Smooth muscle cell (in vitro differentiated cells): ENCODE data around the gene SRPK2. TPM values are rescaled to one million over a fixed set of nuclear protein-coding genes. Genes with fewer than 3 reads are reported as not detected.

Experiments
- DNase-seq: peaks from one replicate; lab custom pipeline; 2025; ENCODE audit not compliant: unreplicated experiment; lab: John Stamatoyannopoulos, UW
- H2AFZ ChIP-seq: fragments of 200-600 bp; sonication (generic); 2 replicates; pipeline ENCODE4 v1.6.0; 2016; ENCODE audit warnings: antibody characterized with exemption, low read depth, mild to moderate bottlenecking
- H3F3A ChIP-seq: fragments of 200-600 bp; sonication (generic); 2 replicates; pipeline ENCODE4 v1.6.0; 2017; ENCODE audit warnings: antibody characterized with exemption, low read depth
- H3K27ac ChIP-seq: fragments of 200-600 bp; sonication (generic); 2 replicates; pipeline ENCODE4 v1.5.1; 2016; ENCODE audit warnings: low read depth, mild to moderate bottlenecking
- H3K27me3 ChIP-seq: fragments of 200-600 bp; sonication (generic); 2 replicates; pipeline ENCODE4 v1.6.1; 2016; ENCODE audit warnings: low read depth, mild to moderate bottlenecking
- H3K36me3 ChIP-seq: fragments of 200-600 bp; sonication (generic); 2 replicates; pipeline ENCODE4 v1.5.1; 2016; ENCODE audit warnings: low read depth
- H3K4me1 ChIP-seq: fragments of 200-600 bp; sonication (generic); 2 replicates; pipeline ENCODE4 v1.5.1; 2016; ENCODE audit warnings: low read depth
- H3K4me2 ChIP-seq: fragments of 200-600 bp; sonication (generic); 2 replicates; pipeline ENCODE4 v1.6.0; 2016; ENCODE audit warnings: mild to moderate bottlenecking
- H3K4me3 ChIP-seq: fragments of 200-600 bp; sonication (generic); 2 replicates; pipeline ENCODE4 v1.5.1; 2016; ENCODE audit warnings: mild to moderate bottlenecking
- H3K79me2 ChIP-seq: fragments of 200-600 bp; sonication (generic); 2 replicates; pipeline ENCODE4 v1.6.0; 2016; ENCODE audit warnings: low read depth, mild to moderate bottlenecking
- H3K9ac ChIP-seq: fragments of 200-600 bp; sonication (generic); 2 replicates; pipeline ENCODE4 v1.6.0; 2016; ENCODE audit warnings: low read depth
- H3K9me3 ChIP-seq: fragments of 200-600 bp; sonication (generic); replicated peaks from 2 replicates; pipeline ENCODE4 v1.5.1; 2016; ENCODE audit warnings: low read depth
- H4K20me1 ChIP-seq: fragments of 200-600 bp; sonication (generic); 2 replicates; pipeline ENCODE4 v1.6.0; 2016; ENCODE audit warnings: low read depth
- WGBS: methylation state at CpG from one replicate; pipeline ENCODE4 v1.1.7; 2016; ENCODE audit warnings: low lambda C conversion rate; 5-methylcytosine and 5-hydroxymethylcytosine counted together
- polyA plus RNA-seq: library from polyadenylated mRNA; unstranded; fragments of >200 nt; fragmentation: Nextera tagmentation; extraction: Ambion mirVana; gene quantifications from 2 replicates; pipeline ENCODE4 v1.2.1, GENCODE V29; 2016
- total RNA-seq: library from RNA; depleted of rRNA; stranded (reverse); fragments of >200 nt; gene quantifications from 2 replicates; pipeline ENCODE4 v1.2.3, GENCODE V29; 2014
- TF ChIP-seq, protein P1 (sequence below): fragments of 200-600 bp; sonication (generic); IDR thresholded peaks from 2 replicates; pipeline ENCODE4 v1.5.1; 2017; ENCODE audit warnings: borderline replicate concordance, mild to moderate bottlenecking, antibody characterized with exemption; ENCODE audit not compliant: insufficient read depth, poor library complexity, severe bottlenecking

SRPK2 gene
- total and polyA plus RNA-seq, 2 experiments from 2014 or later = 21.9 to 28.0 TPM

- H3K36me3 ChIP-seq = peaks cover 17% of the 10 kb centered on the region
- no peak for DNase-seq
Observed at GRCh38 chr7:105088456-105088855, 300.3 kb downstream of the SRPK2 start.

DNA sequence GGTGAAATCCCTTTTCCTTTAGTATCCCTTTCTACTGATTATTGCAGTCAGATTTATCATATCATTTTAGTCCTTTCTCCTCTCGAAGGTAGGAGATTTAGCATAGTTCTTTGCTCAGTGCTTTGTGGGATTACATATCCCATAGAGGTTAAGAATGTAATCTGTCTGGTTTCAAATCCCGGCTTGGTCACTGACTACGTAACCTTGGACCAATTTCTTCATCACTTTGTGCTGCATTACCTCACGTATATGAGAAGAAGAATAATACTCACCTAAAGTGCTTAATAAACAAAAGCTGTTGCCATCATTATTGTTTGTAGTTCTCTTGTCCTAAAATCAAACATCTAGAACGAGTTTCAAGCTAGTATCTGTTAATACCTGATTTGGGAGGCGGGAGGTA lies 300.7 kb downstream of the SRPK2 start:
- Histone ChIP-seq H3K4me2 (no peak overlapping the region), H3K79me2 (peaks cover 53% of the 10 kb centered on the region), H2AFZ (no peak overlapping the region), H3K27ac (peak overlapping the region; percentile 11), H3F3A (peaks cover 12% of the 10 kb centered on the region), H4K20me1 (peaks cover 97% of the 10 kb centered on the region), H3K27me3 (no peaks in the 10 kb centered on the region), H3K4me1 (no peaks in the 10 kb centered on the region), H3K36me3 (peaks cover 17% of the 10 kb centered on the region), H3K4me3 (no peak overlapping the region), H3K9me3 (no peaks in the 10 kb centered on the region), H3K9ac (no peak overlapping the region)
- TF ChIP-seq, protein P1, sequence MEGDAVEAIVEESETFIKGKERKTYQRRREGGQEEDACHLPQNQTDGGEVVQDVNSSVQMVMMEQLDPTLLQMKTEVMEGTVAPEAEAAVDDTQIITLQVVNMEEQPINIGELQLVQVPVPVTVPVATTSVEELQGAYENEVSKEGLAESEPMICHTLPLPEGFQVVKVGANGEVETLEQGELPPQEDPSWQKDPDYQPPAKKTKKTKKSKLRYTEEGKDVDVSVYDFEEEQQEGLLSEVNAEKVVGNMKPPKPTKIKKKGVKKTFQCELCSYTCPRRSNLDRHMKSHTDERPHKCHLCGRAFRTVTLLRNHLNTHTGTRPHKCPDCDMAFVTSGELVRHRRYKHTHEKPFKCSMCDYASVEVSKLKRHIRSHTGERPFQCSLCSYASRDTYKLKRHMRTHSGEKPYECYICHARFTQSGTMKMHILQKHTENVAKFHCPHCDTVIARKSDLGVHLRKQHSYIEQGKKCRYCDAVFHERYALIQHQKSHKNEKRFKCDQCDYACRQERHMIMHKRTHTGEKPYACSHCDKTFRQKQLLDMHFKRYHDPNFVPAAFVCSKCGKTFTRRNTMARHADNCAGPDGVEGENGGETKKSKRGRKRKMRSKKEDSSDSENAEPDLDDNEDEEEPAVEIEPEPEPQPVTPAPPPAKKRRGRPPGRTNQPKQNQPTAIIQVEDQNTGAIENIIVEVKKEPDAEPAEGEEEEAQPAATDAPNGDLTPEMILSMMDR = no peak
- 91% methylated on average over 6 of the region's 6 CpGs for WGBS
- no peak for DNase-seq

More at GRCh38 chr7:105088456-105088855, 300.3 kb downstream of the SRPK2 start:
- Histone ChIP-seq H4K20me1 (peaks cover 96% of the 10 kb centered on the region), H2AFZ (no peak overlapping the region), H3K27me3 (no peaks in the 10 kb centered on the region), H3K4me3 (no peak overlapping the region), H3K4me1 (no peaks in the 10 kb centered on the region), H3K79me2 (peaks cover 53% of the 10 kb centered on the region), H3K27ac (peak overlapping the region; percentile 11), H3K9ac (no peak overlapping the region), H3K4me2 (no peak overlapping the region), H3F3A (peaks cover 12% of the 10 kb centered on the region), H3K9me3 (no peaks in the 10 kb centered on the region)
- TF ChIP-seq, protein P1 = no peak
- WGBS = 70% methylated on average over 2 of the region's 2 CpGs

DNA sequence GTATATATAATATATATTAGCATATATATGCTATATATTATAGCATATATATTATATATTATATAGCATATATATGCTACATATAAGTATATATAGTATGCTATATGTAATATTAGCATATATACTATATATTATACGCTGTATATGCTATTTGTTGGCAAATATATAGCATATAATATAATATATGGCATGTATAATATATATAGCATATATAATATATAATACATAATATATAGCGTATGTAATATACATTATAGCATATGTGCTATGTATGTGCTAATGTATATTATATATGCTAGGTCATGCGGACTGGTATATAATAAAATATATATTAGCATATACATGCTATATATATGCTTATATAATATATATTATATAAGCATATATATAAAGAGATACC lies 301.9 kb downstream of the SRPK2 start:
- H2AFZ ChIP-seq = no peak overlapping the region
- no peaks in the 10 kb centered on the region for H3K27me3 ChIP-seq
- H3F3A ChIP-seq = peaks cover 9% of the 10 kb centered on the region
- peaks cover 18% of the 10 kb centered on the region for H3K36me3 ChIP-seq
- H3K4me1 ChIP-seq = no peaks in the 10 kb centered on the region
- TF ChIP-seq, protein P1 = no peak
- WGBS = 97% methylated on average over 3 of the region's 3 CpGs
- H3K9me3 ChIP-seq = no peaks in the 10 kb centered on the region
- no peak overlapping the region for H3K4me3 ChIP-seq
- no peak overlapping the region for H3K9ac ChIP-seq
- H4K20me1 ChIP-seq = peaks cover 98% of the 10 kb centered on the region
- H3K79me2 ChIP-seq = peaks cover 43% of the 10 kb centered on the region
- H3K27ac ChIP-seq = no peak overlapping the region
- no peak overlapping the region for H3K4me2 ChIP-seq
- no peak for DNase-seq

GRCh38 chr7:105084581-105084980 lies 304.1 kb downstream of the SRPK2 start:
- Histone ChIP-seq H3K4me3 (no peak overlapping the region), H3K4me1 (no peaks in the 10 kb centered on the region), H2AFZ (no peak overlapping the region), H3K79me2 (peaks cover 30% of the 10 kb centered on the region), H3K27ac (no peak overlapping the region), H3K36me3 (peaks cover 6% of the 10 kb centered on the region), H3K9ac (no peak overlapping the region), H3K9me3 (no peaks in the 10 kb centered on the region), H3K27me3 (no peaks in the 10 kb centered on the region), H3F3A (peaks cover 3% of the 10 kb centered on the region), H4K20me1 (peaks cover 95% of the 10 kb centered on the region), H3K4me2 (no peak overlapping the region)
- no peak for DNase-seq
- TF ChIP-seq, protein P1 = no peak
- 100% methylated on average over 1 of the region's 1 CpG for WGBS
